ENCODE measurements around the gene STN1. TPM values are rescaled to one million over a fixed set of nuclear protein-coding genes. Genes with fewer than 3 reads are reported as not detected.

Gene STN1
- total and polyA plus RNA-seq, 10 of the 15 experiments (the other 5 are each of a cell fraction or from before 2014, with no cell fraction given), result 22.2 to 31.8 (median 28.5) TPM

DNA sequence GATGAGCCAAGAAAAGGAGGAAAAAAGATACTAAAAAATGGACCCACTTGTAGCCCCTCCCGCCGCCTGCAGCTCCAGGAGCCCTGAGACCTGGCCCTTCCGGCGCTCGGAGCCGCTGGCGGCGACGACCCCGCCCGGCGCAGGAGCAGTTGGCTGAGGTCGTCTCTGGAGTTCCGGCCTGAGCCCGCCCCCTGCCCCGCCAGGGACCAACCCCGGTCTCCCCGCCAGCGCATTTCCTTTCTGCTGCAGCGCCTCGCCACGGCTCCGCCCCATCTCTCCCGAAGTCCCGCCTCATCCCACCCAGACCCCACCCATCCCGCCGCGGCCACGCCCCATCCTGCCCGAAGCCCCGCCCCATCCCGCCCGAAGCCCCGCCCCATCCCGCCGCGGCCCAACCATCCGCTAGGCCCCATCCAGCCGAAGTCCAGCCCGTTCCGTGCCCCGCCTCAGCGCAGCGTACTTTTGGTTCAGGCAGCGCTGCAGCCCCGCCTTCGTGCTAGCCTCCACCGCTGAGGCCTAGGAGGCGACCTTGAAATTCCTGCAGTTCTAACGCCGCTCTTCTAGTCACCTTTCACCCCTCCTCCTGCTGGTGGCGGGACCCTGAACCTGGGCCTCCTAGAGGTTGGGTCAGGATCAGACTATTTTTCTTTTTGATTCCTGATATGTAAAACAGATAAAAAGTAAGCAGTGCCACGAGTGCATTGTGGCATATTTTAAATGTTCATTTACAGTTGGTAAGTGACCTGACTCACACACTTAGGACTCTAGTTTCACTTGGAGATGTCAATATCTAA is at the start of gene STN1 (continued):
- TF ChIP-seq, protein P1, sequence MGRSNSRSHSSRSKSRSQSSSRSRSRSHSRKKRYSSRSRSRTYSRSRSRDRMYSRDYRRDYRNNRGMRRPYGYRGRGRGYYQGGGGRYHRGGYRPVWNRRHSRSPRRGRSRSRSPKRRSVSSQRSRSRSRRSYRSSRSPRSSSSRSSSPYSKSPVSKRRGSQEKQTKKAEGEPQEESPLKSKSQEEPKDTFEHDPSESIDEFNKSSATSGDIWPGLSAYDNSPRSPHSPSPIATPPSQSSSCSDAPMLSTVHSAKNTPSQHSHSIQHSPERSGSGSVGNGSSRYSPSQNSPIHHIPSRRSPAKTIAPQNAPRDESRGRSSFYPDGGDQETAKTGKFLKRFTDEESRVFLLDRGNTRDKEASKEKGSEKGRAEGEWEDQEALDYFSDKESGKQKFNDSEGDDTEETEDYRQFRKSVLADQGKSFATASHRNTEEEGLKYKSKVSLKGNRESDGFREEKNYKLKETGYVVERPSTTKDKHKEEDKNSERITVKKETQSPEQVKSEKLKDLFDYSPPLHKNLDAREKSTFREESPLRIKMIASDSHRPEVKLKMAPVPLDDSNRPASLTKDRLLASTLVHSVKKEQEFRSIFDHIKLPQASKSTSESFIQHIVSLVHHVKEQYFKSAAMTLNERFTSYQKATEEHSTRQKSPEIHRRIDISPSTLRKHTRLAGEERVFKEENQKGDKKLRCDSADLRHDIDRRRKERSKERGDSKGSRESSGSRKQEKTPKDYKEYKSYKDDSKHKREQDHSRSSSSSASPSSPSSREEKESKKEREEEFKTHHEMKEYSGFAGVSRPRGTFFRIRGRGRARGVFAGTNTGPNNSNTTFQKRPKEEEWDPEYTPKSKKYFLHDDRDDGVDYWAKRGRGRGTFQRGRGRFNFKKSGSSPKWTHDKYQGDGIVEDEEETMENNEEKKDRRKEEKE (IDR thresholded peaks at IDR 0.05), result no peak
- TF ChIP-seq, protein P2, sequence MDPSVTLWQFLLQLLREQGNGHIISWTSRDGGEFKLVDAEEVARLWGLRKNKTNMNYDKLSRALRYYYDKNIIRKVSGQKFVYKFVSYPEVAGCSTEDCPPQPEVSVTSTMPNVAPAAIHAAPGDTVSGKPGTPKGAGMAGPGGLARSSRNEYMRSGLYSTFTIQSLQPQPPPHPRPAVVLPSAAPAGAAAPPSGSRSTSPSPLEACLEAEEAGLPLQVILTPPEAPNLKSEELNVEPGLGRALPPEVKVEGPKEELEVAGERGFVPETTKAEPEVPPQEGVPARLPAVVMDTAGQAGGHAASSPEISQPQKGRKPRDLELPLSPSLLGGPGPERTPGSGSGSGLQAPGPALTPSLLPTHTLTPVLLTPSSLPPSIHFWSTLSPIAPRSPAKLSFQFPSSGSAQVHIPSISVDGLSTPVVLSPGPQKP (IDR thresholded peaks at IDR 0.05; ENCODE audit: low read depth, low read length), result peak; percentile 40; the same call in 1 of the 2 replicates
- TF ChIP-seq, protein P3, sequence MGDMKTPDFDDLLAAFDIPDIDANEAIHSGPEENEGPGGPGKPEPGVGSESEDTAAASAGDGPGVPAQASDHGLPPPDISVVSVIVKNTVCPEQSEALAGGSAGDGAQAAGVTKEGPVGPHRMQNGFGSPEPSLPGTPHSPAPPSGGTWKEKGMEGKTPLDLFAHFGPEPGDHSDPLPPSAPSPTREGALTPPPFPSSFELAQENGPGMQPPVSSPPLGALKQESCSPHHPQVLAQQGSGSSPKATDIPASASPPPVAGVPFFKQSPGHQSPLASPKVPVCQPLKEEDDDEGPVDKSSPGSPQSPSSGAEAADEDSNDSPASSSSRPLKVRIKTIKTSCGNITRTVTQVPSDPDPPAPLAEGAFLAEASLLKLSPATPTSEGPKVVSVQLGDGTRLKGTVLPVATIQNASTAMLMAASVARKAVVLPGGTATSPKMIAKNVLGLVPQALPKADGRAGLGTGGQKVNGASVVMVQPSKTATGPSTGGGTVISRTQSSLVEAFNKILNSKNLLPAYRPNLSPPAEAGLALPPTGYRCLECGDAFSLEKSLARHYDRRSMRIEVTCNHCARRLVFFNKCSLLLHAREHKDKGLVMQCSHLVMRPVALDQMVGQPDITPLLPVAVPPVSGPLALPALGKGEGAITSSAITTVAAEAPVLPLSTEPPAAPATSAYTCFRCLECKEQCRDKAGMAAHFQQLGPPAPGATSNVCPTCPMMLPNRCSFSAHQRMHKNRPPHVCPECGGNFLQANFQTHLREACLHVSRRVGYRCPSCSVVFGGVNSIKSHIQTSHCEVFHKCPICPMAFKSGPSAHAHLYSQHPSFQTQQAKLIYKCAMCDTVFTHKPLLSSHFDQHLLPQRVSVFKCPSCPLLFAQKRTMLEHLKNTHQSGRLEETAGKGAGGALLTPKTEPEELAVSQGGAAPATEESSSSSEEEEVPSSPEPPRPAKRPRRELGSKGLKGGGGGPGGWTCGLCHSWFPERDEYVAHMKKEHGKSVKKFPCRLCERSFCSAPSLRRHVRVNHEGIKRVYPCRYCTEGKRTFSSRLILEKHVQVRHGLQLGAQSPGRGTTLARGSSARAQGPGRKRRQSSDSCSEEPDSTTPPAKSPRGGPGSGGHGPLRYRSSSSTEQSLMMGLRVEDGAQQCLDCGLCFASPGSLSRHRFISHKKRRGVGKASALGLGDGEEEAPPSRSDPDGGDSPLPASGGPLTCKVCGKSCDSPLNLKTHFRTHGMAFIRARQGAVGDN (IDR thresholded peaks at IDR 0.05), result peak; percentile 82
- TF ChIP-seq NFXL1 (IDR thresholded peaks at IDR 0.05; ENCODE audit: borderline replicate concordance) (no peak), ESRRA (IDR thresholded peaks at IDR 0.05; ENCODE audit: low read length) (peak; percentile 55; the same call in 1 of the 2 replicates), IKZF1 (conservative IDR thresholded peaks at IDR 0.05) (no peak), ZZZ3 (IDR thresholded peaks at IDR 0.05; ENCODE audit: control insufficient read depth, insufficient read length, low read depth) (no peak)
- TF ChIP-seq, protein P4, sequence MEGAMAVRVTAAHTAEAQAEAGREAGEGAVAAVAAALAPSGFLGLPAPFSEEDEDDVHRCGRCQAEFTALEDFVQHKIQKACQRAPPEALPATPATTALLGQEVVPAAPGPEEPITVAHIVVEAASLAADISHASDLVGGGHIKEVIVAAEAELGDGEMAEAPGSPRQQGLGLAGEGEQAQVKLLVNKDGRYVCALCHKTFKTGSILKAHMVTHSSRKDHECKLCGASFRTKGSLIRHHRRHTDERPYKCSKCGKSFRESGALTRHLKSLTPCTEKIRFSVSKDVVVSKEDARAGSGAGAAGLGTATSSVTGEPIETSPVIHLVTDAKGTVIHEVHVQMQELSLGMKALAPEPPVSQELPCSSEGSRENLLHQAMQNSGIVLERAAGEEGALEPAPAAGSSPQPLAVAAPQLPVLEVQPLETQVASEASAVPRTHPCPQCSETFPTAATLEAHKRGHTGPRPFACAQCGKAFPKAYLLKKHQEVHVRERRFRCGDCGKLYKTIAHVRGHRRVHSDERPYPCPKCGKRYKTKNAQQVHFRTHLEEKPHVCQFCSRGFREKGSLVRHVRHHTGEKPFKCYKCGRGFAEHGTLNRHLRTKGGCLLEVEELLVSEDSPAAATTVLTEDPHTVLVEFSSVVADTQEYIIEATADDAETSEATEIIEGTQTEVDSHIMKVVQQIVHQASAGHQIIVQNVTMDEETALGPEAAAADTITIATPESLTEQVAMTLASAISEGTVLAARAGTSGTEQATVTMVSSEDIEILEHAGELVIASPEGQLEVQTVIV (IDR thresholded peaks at IDR 0.05; ENCODE audit: borderline replicate concordance, partially characterized antibody), result no peak

Measured in GM12878 (cell line).